ENCODE results near the gene SEMA4G.

Gene SEMA4G, protein sequence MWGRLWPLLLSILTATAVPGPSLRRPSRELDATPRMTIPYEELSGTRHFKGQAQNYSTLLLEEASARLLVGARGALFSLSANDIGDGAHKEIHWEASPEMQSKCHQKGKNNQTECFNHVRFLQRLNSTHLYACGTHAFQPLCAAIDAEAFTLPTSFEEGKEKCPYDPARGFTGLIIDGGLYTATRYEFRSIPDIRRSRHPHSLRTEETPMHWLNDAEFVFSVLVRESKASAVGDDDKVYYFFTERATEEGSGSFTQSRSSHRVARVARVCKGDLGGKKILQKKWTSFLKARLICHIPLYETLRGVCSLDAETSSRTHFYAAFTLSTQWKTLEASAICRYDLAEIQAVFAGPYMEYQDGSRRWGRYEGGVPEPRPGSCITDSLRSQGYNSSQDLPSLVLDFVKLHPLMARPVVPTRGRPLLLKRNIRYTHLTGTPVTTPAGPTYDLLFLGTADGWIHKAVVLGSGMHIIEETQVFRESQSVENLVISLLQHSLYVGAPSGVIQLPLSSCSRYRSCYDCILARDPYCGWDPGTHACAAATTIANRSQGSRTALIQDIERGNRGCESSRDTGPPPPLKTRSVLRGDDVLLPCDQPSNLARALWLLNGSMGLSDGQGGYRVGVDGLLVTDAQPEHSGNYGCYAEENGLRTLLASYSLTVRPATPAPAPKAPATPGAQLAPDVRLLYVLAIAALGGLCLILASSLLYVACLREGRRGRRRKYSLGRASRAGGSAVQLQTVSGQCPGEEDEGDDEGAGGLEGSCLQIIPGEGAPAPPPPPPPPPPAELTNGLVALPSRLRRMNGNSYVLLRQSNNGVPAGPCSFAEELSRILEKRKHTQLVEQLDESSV
- total RNA-seq = 0.12 to 2.4 (median 0.54) reads per million in 4 donors

GRCh38 chr10:100969187-100970075, at the start of gene SEMA4G:
TSS of gene SEMA4G (plus strand) at chr10:100969504. CDS start at chr10:100972913, 3,409 bp downstream.
- DNase-seq = peak in 3 of 5 donors; percentile 13 to 31 (median 29)

DNA sequence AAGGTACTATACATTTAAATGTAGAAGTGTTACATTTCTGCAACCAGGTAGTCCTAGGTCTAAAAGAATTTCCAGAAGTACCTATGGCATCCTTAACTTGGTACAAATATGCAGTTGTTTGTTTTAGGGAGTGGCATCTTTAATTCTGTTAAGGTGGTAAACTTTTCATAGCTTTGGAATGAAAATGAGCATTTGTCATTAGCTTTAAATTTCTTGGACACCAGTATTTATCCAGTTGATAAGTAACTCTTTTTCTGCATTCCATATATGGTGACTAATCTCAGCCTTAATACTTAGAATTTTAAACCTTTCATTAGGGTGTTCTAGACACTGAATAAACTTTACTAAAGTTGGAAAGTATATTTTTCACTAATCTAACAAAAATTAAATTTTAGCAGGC, 45.7 kb upstream of the SEMA4G start:
- no peak for DNase-seq

- DNase-seq = no peak
Measured at GRCh38 chr10:100927266-100927665, 42.0 kb upstream of the SEMA4G start.

DNA sequence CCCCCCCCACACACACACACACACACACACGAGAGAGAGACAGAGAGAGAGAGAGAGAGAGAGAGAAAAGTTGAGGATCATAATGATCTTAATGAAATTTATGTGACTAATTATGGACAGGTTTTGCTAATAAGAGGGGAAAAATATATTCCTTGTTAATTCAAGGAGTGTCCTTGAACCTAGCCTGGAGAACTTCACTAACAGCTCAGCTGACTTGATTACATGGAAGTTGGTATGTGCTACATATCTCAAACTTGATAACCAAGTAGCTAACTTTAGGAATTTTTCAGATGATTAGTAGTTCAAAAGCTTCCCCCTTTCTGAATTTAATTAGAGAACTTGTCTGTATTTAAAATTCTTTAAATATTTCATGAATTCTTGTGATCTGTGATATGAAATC, 41.3 kb upstream of the SEMA4G start:
- no peak for DNase-seq

DNA sequence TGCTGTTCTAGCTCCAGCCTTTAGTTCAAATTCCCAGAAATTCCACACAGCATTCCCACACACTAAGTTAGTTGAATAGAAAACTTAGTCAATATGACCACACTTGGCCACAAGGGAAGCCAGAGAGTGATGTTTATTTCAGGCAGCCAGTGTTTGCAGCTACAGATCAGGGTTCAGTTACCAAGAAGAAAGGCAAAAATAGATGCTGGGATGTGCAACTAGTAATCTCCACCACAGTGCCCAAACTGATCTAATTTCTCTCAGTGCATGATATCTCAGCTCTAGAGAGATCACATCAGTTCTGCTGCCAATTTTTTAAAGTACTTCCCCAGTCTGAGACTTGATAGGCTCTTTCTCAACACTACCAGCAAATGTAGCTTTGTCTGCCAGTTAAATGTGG, 38.9 kb upstream of the SEMA4G start:
- DNase-seq = no peak

DNA sequence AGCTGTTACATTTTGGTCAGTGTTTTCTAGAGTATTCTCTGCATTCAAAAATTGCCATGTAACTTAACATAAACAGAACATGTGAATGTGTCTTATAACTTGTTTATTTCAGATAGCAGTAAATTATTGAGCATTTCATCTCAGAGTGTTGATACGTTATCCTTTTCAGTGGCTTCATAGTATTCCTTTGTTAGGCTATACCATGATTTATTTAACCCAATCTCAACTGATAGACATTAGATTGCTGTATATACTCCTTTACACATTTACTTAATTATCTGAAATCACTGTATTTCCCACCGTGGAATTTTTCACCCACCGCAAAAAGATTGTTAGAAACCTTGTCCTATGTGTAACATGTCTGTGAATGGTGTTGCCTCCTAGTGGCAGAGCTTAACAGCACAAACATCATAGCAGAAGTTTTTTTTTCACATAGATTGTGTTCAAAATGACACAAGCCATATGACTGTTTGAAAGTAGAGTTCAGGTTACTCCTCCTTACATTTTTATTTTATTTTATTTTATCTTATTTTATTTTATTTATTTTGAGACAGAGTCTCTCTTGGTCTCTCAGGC, 35.1 kb upstream of the SEMA4G start:
- DNase-seq = no peak

GRCh38 chr10:100939763-100940344, 29.4 kb upstream of the SEMA4G start:
- no peak for DNase-seq

DNA sequence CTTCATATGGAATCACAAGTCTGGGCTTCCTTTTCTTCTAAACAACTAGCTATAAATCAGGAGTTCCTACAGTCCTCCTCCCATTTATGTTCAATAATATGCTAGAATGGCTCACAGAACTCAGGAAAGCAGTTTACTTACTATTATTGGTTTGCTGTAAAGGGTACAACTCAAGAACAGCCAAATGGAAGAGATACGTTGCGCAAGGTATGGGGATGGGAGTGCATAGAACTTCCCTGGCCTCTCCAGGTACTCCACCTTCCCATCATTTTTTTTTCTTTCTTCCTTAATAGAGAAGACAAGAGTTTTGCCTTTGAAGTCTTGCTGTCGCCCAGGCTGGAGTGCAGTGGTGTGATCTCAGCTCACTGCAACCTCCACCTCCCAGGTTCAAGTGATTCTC, 27.1 kb upstream of the SEMA4G start:
- DNase-seq = no peak

GRCh38 chr10:100943508-100943907, 25.8 kb upstream of the SEMA4G start:
- DNase-seq = no peak

GRCh38 chr10:100945754-100946153, 23.6 kb upstream of the SEMA4G start:
- DNase-seq = no peak

GRCh38 chr10:100948916-100949315, 20.4 kb upstream of the SEMA4G start:
- DNase-seq = no peak

GRCh38 chr10:100960251-100960650, 9.1 kb upstream of the SEMA4G start:
- no peak for DNase-seq

DNA sequence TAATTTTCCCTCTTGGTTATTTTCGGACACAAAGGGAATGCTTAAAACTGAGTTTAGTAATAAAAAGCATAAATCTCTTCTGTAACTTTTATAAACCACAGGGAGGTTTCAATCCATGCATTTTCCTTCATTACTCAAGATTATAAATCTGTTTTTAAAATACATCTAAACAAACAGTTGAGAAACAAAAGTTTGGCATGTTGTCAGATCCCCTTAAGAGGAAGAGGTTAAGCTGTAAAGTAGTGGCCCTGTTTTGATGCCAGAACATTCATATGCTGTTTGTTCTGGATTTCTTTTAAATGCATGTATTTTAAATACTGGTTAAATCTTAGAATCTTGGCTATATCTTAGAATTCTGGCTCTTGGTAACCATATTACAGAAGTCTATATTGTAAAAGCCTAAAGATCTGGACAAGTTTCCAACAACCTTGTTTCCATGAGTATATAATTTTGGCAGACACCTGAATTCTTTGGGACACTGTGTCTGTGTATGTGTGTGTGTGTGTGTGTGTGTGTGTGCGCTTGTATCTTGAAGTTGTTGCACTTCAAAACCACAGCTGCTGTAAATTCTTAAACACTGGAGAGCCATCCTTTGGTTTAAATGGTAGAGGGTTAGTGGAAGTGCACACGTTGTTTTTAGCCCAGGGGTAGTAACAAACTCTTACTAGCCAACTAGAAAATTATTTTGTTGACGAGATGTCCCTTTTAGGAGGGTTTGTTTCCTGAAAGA, 6.8 kb upstream of the SEMA4G start:
- no peak for DNase-seq

- DNase-seq = no peak
Measured at GRCh38 chr10:100963826-100964225, 5.5 kb upstream of the SEMA4G start.

DNA sequence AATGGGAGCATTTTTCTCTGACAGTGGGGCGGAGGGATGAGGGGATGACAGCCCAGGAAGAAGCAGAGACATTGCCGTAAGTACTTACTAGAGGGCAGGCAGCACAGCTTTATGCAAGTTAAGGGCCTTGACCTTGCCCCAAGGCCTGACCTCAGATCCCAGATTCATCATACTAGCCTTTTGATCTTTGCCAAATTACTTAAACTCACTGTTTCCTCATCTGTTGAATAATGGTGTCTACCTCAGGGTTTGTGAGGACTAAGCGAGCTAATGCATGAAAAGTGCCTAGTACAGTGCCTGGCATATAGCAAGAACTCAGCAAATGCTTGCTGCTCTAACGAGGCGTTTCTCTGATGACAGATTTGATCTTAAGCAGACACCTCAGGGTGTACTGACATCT, 3.5 kb upstream of the SEMA4G start:
- no peak for DNase-seq

DNA sequence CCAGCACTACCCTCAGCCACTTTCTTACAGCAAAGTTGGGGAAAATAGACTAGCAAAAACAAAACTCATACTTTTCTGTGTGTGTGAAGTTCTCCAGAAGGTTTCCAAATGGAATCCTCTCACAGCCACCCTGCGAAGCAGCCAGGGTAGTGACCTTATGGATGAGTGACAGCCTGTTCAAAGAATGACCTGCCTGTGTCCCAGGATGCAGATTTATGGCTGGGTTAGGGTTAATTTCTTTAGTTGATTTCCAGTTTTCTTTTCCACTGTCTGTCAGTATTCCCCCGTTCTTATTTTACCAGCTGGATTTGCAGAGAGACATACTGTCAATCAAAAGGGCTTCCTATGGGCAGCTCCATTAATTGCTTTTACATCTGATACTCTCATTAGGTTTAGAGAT, 2.4 kb upstream of the SEMA4G start:
- no peak for DNase-seq

GRCh38 chr10:100967332-100967731, 2.0 kb upstream of the SEMA4G start:
- DNase-seq = no peak

DNA sequence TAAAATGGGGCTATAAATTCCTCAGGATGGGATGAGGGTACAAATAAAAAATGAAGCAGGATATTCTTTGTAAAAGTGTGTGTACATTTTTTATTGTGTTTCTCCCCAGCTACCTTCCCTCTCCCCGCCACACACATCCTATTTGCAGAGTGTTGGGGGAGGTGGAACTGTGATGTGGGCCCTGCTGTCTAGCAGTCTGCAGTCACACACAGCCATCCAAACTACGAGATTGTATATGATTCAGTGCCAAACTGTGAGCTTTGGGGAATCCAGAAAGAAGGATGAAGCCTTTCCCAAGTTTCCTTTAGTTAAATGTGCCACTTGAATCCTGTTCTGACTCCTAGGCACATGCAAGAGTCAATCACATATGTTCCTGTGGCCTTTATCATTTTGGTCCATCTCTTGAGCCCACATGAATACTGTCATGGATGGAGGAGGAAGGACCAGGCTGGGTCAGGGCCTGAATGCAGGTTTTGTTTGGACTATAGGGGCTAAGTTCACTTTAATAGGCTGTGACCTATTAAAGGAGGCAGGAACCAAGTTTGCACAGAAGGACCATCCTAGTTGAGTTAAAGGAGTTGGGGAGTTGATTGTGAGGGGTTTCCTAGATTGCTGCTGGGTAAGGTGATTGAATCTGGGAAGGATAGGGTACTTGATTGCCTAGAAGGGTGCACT, 1.1 kb upstream of the SEMA4G start:
- DNase-seq = no peak

DNA sequence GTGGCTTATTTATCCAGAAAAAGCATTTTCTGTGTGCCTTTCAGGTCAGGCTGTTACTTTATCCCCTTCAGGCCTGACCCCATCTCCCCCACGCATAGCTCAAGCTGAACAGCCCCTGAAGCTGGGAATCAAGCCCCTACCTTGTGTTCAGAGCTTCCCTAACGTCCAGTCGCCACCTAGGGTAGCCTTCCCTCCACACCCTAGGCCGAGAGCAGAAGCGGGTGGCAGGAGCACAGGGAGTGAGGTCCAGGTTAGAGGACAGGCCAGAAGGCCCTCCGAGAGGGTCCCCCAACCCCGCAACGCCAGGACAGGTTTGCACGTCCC, 479 bp upstream of the SEMA4G start:
- no peak for DNase-seq

DNA sequence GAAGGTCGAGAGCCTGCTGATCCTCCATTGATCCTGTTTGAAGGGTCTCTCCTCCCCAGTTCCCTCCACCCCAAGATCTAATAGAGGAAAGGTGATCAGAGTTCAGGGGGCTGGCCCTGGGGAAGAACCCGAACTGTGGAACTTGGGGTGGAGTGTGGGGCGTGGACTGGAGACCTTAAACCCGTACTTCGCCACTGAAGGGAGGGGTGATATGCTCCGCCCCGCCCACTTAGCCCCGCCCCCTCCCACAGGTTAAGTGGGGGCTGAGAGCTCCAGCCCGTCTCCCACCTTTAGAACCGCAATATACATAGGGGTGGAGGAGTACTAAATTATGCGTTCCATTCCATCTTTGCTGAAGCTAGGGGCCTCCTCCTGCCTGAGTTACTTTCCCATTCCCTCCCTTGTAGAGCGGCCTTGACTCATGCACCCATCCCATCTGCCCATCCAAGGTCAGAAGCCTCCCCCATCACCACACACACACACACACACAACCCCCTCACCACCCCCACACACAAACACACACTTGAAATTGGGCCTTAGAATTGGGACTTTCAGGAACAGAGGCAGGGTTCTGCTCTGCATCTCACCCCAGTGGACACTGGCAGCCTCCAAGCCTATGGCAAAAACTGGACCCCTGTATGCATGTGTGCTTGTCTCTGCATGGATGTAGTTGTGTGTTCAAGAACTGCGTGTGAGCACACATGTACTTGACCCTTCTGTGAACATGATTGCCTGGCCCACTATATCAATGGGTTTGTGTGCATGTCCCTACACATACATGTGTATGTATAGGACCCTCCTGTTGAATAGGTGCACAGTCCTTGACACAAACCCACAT, 991 bp downstream of the SEMA4G start:
- peak in 2 of 5 donors; percentile 14 to 17 for DNase-seq
